Neural cell (in vitro differentiated cells): Measurements from ENCODE around the gene CREBL2.
"Not testable (repeated sequence)": the region's sequence is repeated elsewhere in the genome, so short reads cannot be mapped to it uniquely, and the experiment has no call there.

Experiments
- CTCF ChIP-seq: fragments of 450-650 bp; IDR thresholded peaks from 2 replicates; pipeline ENCODE4 v1.5.1; 2014; ENCODE audit warnings: antibody characterized with exemption, mild to moderate bottlenecking, moderate library complexity; ENCODE audit not compliant: poor library complexity, severe bottlenecking
- EP300 ChIP-seq: fragments of 450-650 bp; conservative IDR thresholded peaks from 2 replicates; pipeline ENCODE4 v1.6.1; 2014; ENCODE audit warnings: antibody characterized with exemption, mild to moderate bottlenecking, moderate library complexity; ENCODE audit not compliant: poor library complexity, severe bottlenecking
- EZH2 ChIP-seq: fragments of 200-600, 300-800 bp; shearing (Covaris generic), sonication (generic); IDR thresholded peaks from 2 replicates; pipeline ENCODE4 v1.6.1; 2014; ENCODE audit warnings: antibody characterized with exemption, low read length, borderline replicate concordance, mild to moderate bottlenecking; ENCODE audit not compliant: insufficient read depth, poor library complexity, severe bottlenecking
- POLR2AphosphoS5 ChIP-seq: IDR thresholded peaks from 2 replicates; pipeline ENCODE4 v1.6.1; 2012
- TAF1 ChIP-seq: IDR thresholded peaks from 2 replicates; pipeline ENCODE4 v1.6.1; 2012; ENCODE audit warnings: low read depth

- not testable (repeated sequence) for TF ChIP-seq CTCF, EP300, EZH2, POLR2AphosphoS5, TAF1
Observed at GRCh38 chr12:12565971-12566370, 45.7 kb upstream of the CREBL2 start.
